ENCODE results near the gene FBXW2. TPM values are rescaled to one million over a fixed set of nuclear protein-coding genes. Genes with fewer than 3 reads are reported as not detected.

The FBXW2 gene
- total and polyA plus RNA-seq, 2 donors (not counting 3 experiments of a cell fraction or from before 2014, with no cell fraction given), result 32.5 to 70.2 TPM

- FAIRE-seq, result peak; percentile 84
These were observed 80.6 kb downstream of the FBXW2 start for GRCh38 chr9:120712539-120713031.

More at GRCh38 chr9:120712539-120713031, 80.6 kb downstream of the FBXW2 start:
- ChIA-PET CTCF (interaction anchor here (0.7 to 3.7 kb wide), 4 partner anchors 9 to 93 kb away, joined by 3 to 28 read pairs (median 4); no protein-coding TSS in a partner anchor), POLR2A (no interaction called here)
- DNase-seq (ENCODE audit: low read depth, low spot score), result no peak
- no peak overlapping the region for H2AFZ ChIP-seq (ENCODE audit: low read depth, low read length)
- dilution Hi-C loops (cut with MboI; ENCODE audit: extremely low pct_ligation_motif_present, low sequenced_read_pairs), result no loop called here
- intact Hi-C loops (cut with micrococcal nuclease), result loop anchor here (5.0 kb wide), 1 partner anchor 95 kb away; no protein-coding TSS in a partner anchor
- H3K79me2 ChIP-seq (ENCODE audit: control insufficient read depth, insufficient read depth, low read length), result peaks cover 2% of the 10 kb centered on the region
- TSS peak; percentile 23 for BruUV-seq (replicated peaks)
- H4K20me1 ChIP-seq (replicated peaks; ENCODE audit: control insufficient read depth, extremely low read depth, insufficient read depth, low read length), result no peaks in the 10 kb centered on the region
- peak overlapping the region in 2 of 3 experiments; percentile 50 to 84 for H3K4me3 ChIP-seq (replicated peaks in 1 of 3; ENCODE audit: insufficient read depth in 1 of 3, low read depth in 1 of 3, low read length in 3 of 3)
- no peaks in the 10 kb centered on the region for H3K9me1 ChIP-seq (replicated peaks; ENCODE audit: control insufficient read depth, extremely low read depth, insufficient read depth, low read length)
- H3K4me1 ChIP-seq (ENCODE audit: control insufficient read depth, extremely low read depth, insufficient read depth, low read length), result peaks cover 21% of the 10 kb centered on the region
- no peaks in the 10 kb centered on the region for H3K9me3 ChIP-seq (replicated peaks; ENCODE audit: control insufficient read depth, insufficient read depth, low read length)
- H3K36me3 ChIP-seq (ENCODE audit: control insufficient read depth in 2 of 2, extremely low read depth in 1 of 2, insufficient read depth in 2 of 2, low read length in 2 of 2), result no peaks in the 10 kb centered on the region
- no peak overlapping the region for H3K9ac ChIP-seq (replicated peaks; ENCODE audit: extremely low read depth, insufficient read depth, low read length)
- peak overlapping the region; percentile 78 for H3K4me2 ChIP-seq (ENCODE audit: insufficient read depth, low read length)
- TF ChIP-seq CTCF (IDR thresholded peaks at IDR 0.05; ENCODE audit: extremely low read depth in 1 of 2, insufficient read depth in 1 of 2, low read depth in 1 of 2, low read length in 2 of 2) (no peak), EZH2 (IDR thresholded peaks at IDR 0.05; ENCODE audit: borderline replicate concordance, low read depth, low read length, severe bottlenecking) (no peak), GATA2 (IDR thresholded peaks at IDR 0.05; ENCODE audit: insufficient read depth, insufficient read length, low read depth, low read length) (no peak), JUN (IDR thresholded peaks at IDR 0.05; ENCODE audit: borderline replicate concordance, insufficient read depth, insufficient read length, low read depth) (no peak), MYC (IDR thresholded peaks at IDR 0.05; ENCODE audit: low read depth, low read length) (no peak), POLR2AphosphoS5 (IDR thresholded peaks at IDR 0.05; ENCODE audit: insufficient read depth, low read depth, low read length) (no peak), FOS (IDR thresholded peaks at IDR 0.05; ENCODE audit: borderline replicate concordance, insufficient read depth, low read length) (no peak), MAX (IDR thresholded peaks at IDR 0.05; ENCODE audit: insufficient read depth, insufficient read length) (no peak), POLR2A (IDR thresholded peaks at IDR 0.05; ENCODE audit: low read depth, low read length) (no peak)
- no peak overlapping the region for H3K27ac ChIP-seq (ENCODE audit: insufficient read depth, low read depth, low read length)
- H3K27me3 ChIP-seq (ENCODE audit: control insufficient read depth in 2 of 2, insufficient read depth in 2 of 2, low read length in 2 of 2), result no peaks in the 10 kb centered on the region
